HG03460 (cell line): ENCODE measurements around the gene MT1M.
"Not testable (repeated sequence)": the region's sequence is repeated elsewhere in the genome, so short reads cannot be mapped to it uniquely, and the experiment has no call there.

Experiments
- ATAC-seq: cut with Tn5 transposase; IDR thresholded peaks from one replicate; pipeline ENCODE4 v1.9.1; 2021; ENCODE audit not compliant: unreplicated experiment

MT1M gene

GRCh38 chr16:56645838-56646237, 13.4 kb downstream of the MT1M start:
- ATAC-seq, result no peak

GRCh38 chr16:56647641-56648431, 15.4 kb downstream of the MT1M start:
- ATAC-seq, result no peak

- ATAC-seq, result no peak
These were observed 16.8 kb downstream of the MT1M start for GRCh38 chr16:56649271-56649670.

- no peak for ATAC-seq
These were observed 17.4 kb downstream of the MT1M start for GRCh38 chr16:56649820-56650219.

- ATAC-seq, result no peak
These were observed 19.1 kb downstream of the MT1M start, which contains the start of gene MT1B for GRCh38 chr16:56651586-56651985. MT1B (plus strand) TSS chr16:56651886; CDS start chr16:56651954, 68 bp downstream.

DNA sequence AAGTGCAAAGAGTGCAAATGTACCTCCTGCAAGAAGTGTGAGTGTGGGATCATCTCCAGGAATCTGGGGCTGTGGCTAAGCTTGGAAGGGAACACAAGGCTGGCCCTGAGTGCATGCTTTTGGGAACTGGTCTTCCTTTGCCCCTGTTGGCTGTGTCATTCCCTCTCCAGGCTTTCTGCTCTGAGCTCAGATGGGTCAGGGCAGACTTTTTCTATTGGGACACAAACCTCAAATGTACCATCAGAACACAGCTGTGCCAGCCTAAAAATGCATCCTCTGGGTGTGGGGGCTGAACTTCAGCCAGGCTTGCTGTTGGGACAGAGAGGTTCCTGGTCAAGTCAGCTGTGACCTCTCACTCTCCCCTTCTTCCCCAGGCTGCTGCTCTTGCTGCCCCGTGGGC, 20.1 kb downstream of the MT1M start:
- no peak for ATAC-seq

- no peak for ATAC-seq
These were observed 20.8 kb downstream of the MT1M start for GRCh38 chr16:56653218-56653617.

- ATAC-seq, result no peak
These were observed 25.3 kb downstream of the MT1M start, which contains the start of gene MT1F for GRCh38 chr16:56657555-56658326. MT1F (plus strand) TSS chr16:56657959; CDS start chr16:56658059, 100 bp downstream.

DNA sequence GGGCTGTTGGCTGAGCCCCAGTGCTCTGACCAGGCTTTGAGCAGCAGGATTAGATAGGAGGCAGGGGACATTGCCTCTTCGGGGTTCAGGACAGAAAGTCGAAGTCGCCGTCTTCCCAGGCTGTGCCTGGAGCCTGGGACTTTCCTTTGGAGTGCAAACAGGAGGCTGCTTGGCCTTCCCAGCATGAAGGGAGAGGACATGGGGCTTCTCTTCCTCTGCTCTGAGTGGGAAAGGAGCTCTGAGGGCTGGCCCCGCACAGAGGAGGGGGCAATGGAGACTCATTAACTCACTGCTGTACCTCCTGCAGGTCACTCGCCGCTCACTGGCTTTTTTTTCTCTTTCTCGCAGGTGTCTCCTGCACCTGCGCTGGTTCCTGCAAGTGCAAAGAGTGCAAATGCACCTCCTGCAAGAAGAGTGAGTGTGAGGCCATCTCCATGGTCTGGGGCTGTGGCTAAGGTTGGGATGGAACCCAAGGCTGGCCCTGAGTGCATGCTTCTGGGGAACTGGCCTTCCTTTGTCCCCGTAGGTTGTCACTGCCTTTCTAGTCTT, 25.9 kb downstream of the MT1M start:
- ATAC-seq, result no peak

DNA sequence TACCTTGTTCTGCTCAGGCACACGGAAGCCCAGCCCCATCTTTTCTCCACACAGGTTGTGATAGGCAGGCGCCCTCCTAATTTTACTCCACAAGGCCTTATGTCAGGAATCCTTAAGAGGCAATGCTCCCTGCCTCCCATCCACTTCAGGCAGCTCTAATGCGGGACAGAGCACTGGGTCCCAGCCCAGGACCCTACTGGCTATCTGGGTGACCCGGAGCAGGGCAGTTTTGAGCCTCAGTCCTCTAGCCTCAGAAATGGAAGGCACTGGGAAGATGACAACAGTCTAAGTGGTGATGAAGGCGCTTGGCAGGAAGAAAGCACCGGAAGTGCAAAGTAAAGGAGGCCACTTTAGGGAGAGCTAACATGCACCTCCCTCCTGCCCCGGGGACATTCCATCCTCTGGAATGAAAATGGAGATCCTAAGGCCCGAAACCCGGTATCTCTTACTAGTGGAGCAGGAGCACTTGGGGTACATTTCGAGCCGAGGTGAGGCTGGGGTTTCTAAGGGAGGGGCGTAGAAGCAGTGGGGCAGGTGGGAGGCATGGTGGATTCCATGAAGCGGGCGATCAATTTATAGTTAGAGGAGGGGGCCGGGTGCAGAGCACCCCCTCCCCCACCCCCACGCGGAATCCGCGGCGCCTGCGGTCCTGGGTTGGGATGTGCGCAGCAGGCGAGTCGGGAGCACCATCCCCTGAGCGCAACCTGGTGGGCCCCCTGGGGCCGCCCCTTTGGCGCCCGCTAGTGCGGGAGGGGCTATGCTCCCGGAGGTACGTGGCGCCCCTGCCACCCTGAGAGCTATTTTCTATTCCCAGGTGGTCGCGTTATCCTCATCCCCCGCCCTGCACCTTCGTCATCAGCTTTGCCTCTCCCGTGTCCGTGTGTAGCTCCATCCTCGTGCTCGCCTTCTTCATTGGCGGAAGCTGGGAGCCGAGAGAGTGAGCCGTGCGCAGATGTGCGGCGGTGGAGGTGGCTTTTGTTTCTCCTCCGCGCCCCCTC, 30.2 kb downstream of the MT1M start:
- ATAC-seq, result no peak

DNA sequence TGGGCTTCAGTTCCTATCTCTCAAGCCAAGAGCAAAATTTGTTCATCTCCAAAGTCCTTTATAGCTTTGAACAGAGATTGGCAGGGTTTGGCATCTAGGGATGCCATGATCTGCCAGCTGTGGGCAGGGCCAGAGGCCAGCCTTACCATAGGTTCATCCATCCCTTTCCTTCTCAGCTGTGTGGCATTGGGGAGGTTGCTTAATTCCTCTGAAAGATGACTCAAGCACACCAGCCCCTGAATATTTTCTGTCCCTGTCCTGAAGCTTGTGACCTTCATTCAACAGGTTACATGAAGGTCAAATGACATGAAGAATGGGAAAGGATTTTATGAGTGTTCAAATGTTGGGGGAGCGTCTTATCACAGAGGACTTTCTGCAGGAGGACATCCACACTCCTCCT, 32.0 kb downstream of the MT1M start:
- ATAC-seq, result no peak

GRCh38 chr16:56665286-56666261, 33.1 kb downstream of the MT1M start:
- ATAC-seq, result not testable (repeated sequence)

- ATAC-seq, result no peak
These were observed 35.4 kb downstream of the MT1M start, which contains the start of gene MT1G for GRCh38 chr16:56667581-56668571. MT1G (minus strand) TSS chr16:56668065; CDS start chr16:56667993, 72 bp downstream.

DNA sequence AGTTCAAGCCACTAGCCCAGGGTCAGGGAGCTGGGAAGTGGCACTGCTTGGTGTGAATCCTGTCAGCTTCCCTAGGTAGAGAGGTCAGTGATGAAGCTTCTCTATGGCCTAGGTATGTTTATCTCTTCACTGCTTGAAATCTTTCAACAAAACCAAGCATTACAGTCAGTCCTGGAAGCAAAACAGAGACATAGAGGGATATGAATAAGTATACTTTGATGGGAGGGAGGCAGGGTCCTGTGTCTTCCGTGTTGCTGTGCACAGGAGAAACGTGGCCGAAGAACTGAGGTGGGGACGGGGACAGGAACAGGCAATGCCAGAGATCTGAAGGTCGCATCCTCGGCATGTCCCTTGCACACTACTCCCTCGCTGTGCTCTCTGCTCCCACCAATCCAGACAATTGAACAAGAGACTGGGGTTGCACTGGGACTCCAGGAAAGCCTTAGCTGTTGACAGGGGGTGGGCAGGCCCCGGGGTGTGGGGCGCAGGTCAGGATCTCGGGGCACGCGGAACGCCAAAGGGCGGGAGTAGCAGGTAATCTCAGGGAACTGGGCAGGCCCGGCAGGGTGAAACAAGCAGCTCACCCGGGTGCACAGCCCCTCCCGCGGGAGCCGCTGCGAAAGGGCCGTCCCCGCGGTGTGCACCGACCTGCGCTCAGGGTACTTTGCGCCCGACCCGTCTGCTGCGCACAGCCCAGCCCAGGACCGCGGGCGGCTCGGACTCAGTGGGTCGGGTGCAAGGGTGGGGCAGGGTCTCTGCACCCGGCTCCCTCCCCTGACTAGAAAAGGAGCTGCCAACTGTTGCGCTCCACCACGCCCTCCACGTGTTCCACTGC, 36.8 kb downstream of the MT1M start, which contains the start of gene MT1H:
Gene MT1H, plus strand, starts transcription at position 810 of the 835 bp plus-strand sequence. CDS start 71 bp downstream, outside the sequence.
- no peak for ATAC-seq

DNA sequence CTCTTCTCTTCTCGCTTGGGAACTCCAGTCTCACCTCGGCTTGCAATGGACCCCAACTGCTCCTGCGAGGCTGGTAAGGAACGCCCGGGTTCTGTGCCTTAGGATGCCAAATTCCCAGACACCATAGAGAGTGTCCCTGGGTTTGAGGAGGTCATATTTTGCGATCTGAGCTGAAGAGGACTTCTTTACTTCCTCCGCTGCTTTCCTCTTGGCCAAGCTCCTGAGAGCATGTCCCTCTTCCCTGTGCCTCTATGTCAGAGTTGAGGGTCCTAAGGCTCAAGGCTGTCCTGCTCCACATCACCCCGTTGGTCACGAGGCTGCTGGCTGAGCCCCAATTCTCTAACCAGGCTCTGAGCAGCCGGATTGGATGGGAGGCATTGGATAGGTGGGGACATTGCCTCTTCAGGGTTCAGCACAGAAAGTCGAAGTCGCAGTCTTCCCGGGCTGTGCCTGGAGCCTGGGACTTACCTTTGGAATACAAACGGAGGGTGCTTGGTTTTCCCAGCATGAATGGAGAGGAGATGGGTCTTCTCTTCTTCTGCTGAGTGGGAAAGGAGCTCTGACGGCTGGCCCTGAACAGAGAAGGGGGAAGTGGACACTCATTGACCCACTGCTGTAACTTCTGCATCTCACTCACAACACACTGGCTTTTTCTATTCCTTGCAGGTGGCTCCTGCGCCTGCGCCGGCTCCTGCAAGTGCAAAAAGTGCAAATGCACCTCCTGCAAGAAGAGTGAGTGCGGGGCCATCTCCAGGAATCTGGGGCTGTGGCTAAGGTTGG, 37.6 kb downstream of the MT1M start:
- ATAC-seq, result no peak

DNA sequence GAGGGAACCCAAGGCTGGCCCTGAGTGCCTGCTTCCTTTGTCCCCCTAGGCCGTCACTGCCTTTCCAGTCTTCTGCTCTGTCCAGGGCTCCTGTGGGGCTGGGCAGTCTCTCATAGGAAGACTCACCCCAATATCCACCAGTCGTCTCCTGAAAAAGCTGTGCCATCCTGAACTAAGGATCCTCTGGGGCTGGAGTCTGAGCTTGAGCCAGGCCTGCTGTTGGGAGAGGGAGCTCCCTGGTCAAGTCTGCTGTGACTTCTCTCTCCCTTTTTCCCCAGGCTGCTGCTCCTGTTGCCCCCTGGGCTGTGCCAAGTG, 38.1 kb downstream of the MT1M start:
- ATAC-seq, result no peak
